GM12801 (cell line): ENCODE data around the gene RBBP8NL.

Experiments used
- TF ChIP-seq, protein P1 (sequence below): IDR thresholded peaks from one replicate; pipeline ENCODE4 v1.5.1; 2011; ENCODE audit warnings: control low read depth; ENCODE audit not compliant: insufficient read length; ENCODE audit errors: extremely low read depth

Gene RBBP8NL

DNA sequence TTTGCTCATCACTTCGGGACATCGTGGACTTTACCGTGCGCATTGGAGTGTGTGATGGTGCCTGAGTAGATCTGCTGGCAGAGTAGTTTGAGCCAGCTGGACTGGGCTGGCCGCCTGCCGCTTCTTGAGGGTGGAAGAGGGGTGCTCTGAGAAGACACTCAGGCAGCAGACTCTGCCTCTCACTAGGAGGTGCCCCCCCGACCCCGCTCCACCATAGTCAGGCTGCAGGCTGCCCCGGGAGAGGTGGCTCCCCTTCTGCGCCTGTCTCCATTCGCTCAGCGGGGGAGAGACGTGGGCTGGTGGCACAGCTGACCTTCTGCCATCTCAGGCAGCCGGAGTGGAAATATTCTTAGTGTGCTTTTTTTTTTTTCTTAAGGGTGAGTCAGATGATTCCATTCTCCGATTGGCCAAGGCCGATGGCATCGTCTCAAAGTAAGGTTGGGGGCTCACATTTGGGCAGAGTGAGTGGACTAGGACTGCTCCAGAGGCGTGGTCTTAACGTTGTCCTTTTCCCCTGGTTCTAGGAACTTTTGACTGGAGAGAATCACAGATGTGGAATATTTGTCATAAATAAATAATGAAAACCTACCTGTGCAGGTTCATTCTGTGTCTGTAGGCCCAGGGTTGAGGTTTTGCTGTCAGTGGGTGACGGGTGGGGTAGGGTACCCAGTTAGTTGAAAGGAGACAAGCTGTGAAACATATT is 39.3 kb downstream of the RBBP8NL start:
- TF ChIP-seq, protein P1, sequence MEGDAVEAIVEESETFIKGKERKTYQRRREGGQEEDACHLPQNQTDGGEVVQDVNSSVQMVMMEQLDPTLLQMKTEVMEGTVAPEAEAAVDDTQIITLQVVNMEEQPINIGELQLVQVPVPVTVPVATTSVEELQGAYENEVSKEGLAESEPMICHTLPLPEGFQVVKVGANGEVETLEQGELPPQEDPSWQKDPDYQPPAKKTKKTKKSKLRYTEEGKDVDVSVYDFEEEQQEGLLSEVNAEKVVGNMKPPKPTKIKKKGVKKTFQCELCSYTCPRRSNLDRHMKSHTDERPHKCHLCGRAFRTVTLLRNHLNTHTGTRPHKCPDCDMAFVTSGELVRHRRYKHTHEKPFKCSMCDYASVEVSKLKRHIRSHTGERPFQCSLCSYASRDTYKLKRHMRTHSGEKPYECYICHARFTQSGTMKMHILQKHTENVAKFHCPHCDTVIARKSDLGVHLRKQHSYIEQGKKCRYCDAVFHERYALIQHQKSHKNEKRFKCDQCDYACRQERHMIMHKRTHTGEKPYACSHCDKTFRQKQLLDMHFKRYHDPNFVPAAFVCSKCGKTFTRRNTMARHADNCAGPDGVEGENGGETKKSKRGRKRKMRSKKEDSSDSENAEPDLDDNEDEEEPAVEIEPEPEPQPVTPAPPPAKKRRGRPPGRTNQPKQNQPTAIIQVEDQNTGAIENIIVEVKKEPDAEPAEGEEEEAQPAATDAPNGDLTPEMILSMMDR = no peak

DNA sequence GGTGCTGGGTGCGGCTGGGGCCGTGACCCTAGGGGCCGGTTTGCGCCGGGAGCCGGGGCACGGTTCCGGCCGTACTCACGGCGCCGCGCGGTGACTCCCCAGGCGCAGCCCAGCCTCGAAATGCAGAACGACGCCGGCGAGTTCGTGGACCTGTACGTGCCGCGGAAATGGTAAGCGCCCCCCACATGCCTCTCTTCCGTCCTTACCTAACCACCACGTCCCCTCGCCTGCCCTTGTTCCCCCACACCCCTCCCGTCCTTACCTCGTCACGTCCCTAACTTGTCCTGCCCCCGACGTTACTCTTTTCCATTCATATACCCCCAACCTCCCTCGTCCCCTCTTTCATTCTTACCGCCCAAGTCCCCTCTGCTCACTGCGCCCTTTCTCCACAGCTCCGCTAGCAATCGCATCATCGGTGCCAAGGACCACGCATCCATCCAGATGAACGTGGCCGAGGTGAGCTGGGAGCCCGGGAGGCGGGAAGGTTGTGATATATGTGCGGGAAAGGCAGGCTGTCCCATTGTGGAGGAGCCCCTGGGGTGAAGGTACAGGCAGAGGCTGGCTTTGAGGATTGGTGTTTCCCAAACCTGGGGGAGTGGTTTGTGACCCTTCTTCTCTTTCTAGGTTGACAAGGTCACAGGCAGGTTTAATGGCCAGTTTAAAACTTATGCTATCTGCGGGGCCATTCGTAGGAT is 40.0 kb downstream of the RBBP8NL start:
- TF ChIP-seq, protein P1 = no peak

DNA sequence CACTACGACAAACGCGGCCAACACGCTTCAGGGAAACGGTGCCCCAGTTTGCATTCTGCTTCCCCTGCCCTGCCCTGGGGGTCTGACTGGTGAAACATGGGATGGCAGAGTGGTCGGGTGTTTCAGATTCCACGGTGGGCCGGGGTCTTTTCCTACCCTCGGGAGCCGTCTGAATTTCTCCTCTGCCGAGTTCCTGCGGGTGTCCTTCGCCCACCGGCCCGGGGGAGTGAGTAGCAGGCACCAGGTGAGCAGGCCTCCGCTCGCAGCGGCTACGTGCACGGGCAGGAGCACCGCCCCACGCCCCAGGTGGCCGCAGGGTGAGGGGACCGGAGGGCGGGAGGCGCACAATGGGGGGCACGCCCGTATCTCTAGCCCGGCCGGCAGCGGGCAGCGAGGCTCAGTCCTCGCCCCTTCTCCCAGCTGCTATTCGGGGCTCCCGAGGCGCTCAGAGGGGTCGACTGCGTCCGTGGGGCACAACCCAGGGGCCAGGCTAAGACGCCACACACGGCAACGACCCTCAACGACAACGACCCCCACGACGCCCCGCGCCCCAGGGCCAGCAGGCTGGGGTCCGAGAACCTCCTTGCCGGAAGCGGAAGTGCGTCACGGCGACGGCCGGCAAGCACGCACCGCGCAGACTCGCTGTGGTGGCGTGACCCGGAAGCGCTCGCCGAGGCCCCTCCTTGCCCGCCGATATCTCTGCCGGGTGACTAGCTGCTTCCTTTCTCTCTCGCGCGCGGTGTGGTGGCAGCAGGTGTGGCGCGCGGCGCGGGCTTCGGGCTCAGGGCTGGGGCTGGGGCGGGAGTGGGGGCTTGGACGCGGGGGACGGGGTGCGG is 40.7 kb downstream of the RBBP8NL start, which contains the start of gene RPS21:
Gene RPS21, plus strand, starts transcription at position 721 of the 836 bp plus-strand sequence. CDS start 236 bp downstream, outside the sequence.
- TF ChIP-seq, protein P1 = no peak

DNA sequence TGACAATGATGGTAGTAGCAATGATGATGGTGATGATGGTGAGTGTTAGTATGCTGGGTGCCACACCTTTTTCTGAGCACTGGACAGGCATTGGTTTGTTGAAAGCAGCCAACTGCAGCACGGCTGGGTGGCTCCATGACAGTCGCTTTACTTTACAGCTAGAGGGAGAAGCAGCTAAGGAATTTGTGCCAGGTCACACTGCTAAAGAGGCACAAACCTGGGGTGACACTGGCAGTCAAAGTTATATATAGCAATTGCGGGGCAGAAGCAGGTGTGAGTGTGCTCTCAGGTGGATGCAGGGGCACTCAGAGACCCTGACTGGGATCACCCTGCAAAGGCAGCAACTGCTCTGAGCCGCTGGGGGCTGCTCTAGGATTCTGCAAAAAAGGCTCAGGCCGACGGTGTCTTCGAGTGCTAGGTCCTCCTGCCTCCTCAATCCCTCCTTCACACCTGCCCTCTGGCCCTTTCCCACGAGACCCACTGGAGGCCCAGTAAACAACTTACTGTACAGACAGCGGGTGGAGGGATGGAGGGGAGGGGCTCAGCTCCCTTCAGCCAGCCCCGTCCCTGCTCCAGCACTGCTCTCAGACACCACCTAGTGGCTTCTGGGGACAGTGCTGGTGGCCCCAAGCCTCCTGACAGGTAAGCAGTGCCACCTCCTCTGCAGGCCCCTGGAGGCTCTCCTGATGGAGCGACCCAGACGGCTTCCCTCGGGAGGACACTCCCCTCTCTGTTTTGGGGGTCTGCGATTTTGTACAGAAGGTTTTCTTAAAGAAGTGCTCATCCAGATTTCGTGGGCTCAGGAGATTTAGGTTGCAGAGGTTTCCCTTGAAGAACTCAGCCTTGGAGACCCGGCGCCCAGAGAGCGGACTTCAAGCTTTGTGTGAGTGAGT is 44.8 kb downstream of the RBBP8NL start:
- TF ChIP-seq, protein P1 = peak; percentile 9

DNA sequence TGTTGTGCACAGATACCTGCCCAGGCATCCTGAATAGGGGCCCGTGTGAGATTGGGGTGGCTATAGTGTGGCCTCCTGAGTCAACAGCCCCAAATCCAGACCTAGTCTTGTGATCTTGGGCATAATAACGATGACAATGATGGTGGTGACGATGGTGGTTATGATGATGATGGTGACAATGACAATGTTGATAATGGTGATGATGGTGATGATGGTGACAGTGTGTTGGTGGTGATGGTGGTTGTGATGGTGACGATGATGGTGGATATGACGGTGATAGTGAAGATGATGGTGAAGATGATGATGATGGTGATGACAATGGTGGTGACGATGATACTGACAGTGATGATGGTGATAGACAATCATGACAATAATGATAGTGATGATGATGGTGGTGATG is 45.5 kb downstream of the RBBP8NL start:
- TF ChIP-seq, protein P1 = no peak

DNA sequence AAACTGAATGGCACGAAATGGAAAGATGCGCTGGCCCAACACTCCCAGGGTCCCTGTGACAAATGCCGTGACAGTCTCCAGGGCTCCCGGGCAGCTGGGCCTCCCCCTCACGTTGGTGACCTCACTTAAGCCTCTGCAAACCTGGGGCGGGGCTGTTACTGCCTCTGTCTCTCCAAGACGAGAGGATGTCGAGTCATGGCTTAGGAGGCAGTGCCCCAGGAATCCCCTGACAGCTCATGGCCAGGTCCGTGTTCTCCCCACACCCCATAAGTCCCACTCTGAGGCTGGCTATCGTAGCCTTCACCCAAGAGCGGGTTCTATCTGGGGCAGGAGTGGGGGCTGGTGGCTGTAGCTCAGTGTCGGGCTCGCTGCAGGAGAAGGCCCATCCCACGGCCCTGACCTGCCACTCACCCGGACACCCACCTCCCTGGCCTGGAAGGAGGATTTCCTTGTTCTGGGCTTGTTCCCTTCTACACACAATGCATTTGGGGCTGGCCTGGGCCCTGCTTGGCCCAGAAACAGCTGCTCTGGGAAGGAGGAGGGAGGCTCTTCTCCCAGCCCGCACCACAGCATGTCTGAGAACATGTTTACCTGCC is 46.0 kb downstream of the RBBP8NL start:
- TF ChIP-seq, protein P1 = no peak
